RWPE1 (cell line): ENCODE data around the gene FUT7.
"Not testable (repeated sequence)": the region's sequence is repeated elsewhere in the genome, so short reads cannot be mapped to it uniquely, and the experiment has no call there.

ENCODE experiments used
- CTCF ChIA-PET: fragments of 350-600 bp; sonication (Branson Sonifier 250); formaldehyde crosslinking; extraction: SDS; loops from one replicate; lab custom pipeline; 2021; lab: Yijun Ruan, JAX
- POLR2A ChIA-PET: fragments of 400-600 bp; formaldehyde crosslinking; extraction: SDS; loops from one replicate; lab custom pipeline; 2020; ENCODE audit warnings: antibody characterized with exemption; ENCODE audit not compliant: low non-redundant PET; lab: Yijun Ruan, JAX
- DNase-seq: peaks from one replicate; pipeline ENCODE4 v3.0.0; 2012; ENCODE audit warnings: low spot score
- H3K27ac ChIP-seq: fragments of 450-650 bp; 2 replicates; pipeline ENCODE4 v1.5.1; 2017
- CTCF ChIP-seq: fragments of 450-650 bp; conservative IDR thresholded peaks from 2 replicates; pipeline ENCODE4 v1.5.1; 2017; ENCODE audit warnings: low read depth, mild to moderate bottlenecking

Gene FUT7

GRCh38 chr9:137063311-137064026 lies 31.6 kb upstream of the FUT7 start:
- H3K27ac ChIP-seq, result peak overlapping the region; percentile 85
- no peak for DNase-seq
- ChIA-PET CTCF (interaction anchor here (0.6 to 3.5 kb wide), 30 partner anchors 9 to 286 kb away, joined by 3 to 54 read pairs (median 4); partner anchors contain the start of genes ABCA2, ENTPD2, MAN1B1 and NPDC1), POLR2A (interaction anchor here (0.6 kb wide), 1 partner anchor 10 kb away, joined by 3 read pairs; the partner anchor contains the start of gene ENTPD2)
- TF ChIP-seq CTCF, result no peak

GRCh38 chr9:137062798-137063197 lies 30.9 kb upstream of the FUT7 start:
- DNase-seq, POLR2A ChIA-PET: not testable (repeated sequence)
- peak overlapping the region; percentile 85 for H3K27ac ChIP-seq
- CTCF ChIA-PET, result interaction anchor here (1.5 to 3.5 kb wide), 5 partner anchors 9 to 52 kb away, joined by 6 to 54 read pairs (median 21); partner anchors contain the start of genes ABCA2 and ENTPD2

GRCh38 chr9:137062384-137062783 lies 30.5 kb upstream of the FUT7 start:
- DNase-seq, result no peak
- peak overlapping the region; percentile 85 for H3K27ac ChIP-seq
- TF ChIP-seq CTCF, result no peak
- ChIA-PET POLR2A (no interaction called here), CTCF (interaction anchor here (3.2 to 3.5 kb wide), 2 partner anchors 13 to 34 kb away, joined by 16 to 21 read pairs; partner anchors contain the start of gene ABCA2)

GRCh38 chr9:137058521-137059234 lies 26.8 kb upstream of the FUT7 start:
- DNase-seq, result no peak
- CTCF ChIA-PET, result interaction anchor here (0.5 to 1.5 kb wide), 4 partner anchors 9 to 385 kb away, joined by 3 to 5 read pairs (median 4); no protein-coding TSS in a partner anchor
- TF ChIP-seq CTCF, result no peak
- POLR2A ChIA-PET, result interaction anchor here (0.6 to 0.7 kb wide), 2 partner anchors 26 to 232 kb away, joined by 3 to 4 read pairs; no protein-coding TSS in a partner anchor
- peak overlapping the region; percentile 49 for H3K27ac ChIP-seq

GRCh38 chr9:137057545-137057944 lies 25.7 kb upstream of the FUT7 start:
- CTCF ChIA-PET, result no interaction called here
- H3K27ac ChIP-seq, result peak overlapping the region; percentile 49
- no peak for DNase-seq
- TF ChIP-seq CTCF, result no peak
- POLR2A ChIA-PET, result no interaction called here

- no peak for TF ChIP-seq CTCF
- peak overlapping the region; percentile 89 for H3K27ac ChIP-seq
- ChIA-PET CTCF (interaction anchor here (2.0 to 4.9 kb wide), 2 partner anchors 7 to 10 kb away, joined by 27 to 54 read pairs; partner anchors contain the start of gene NPDC1), POLR2A (interaction anchor here (0.7 kb wide), 1 partner anchor 100 kb away, joined by 6 read pairs; no protein-coding TSS in a partner anchor)
- no peak for DNase-seq
These were observed 25.0 kb upstream of the FUT7 start for GRCh38 chr9:137056739-137057415.
